PFSK-1 (cell line): ENCODE measurements around the gene FARP2.

ENCODE experiments used
- FOXP2 ChIP-seq: optimal IDR thresholded peaks from 2 replicates; pipeline ENCODE3; 2011; ENCODE audit warnings: borderline replicate concordance, control low read depth, inconsistent platforms; ENCODE audit not compliant: insufficient read depth; ENCODE audit errors: extremely low read length, extremely low read depth
- POLR2AphosphoS5 ChIP-seq: IDR thresholded peaks from 2 replicates; pipeline ENCODE4 v1.6.1; 2012; ENCODE audit warnings: low read depth, mild to moderate bottlenecking, control low read depth, low read length, moderate library complexity
- REST ChIP-seq, 2 experiments: IDR thresholded peaks; 2 replicates each; pipeline versions ENCODE4 v1.6.1 to v1.8.0; 2011 to 2012; ENCODE audit warnings: low read depth in 2 of 2, low read length in 2 of 2, control low read depth in 1 of 2, inconsistent platforms in 1 of 2, mild to moderate bottlenecking in 1 of 2, moderate library complexity in 1 of 2; ENCODE audit not compliant: insufficient read depth in 1 of 2
- SIN3A ChIP-seq: IDR thresholded peaks from 2 replicates; pipeline ENCODE4 v1.6.1; 2012; ENCODE audit warnings: mild to moderate bottlenecking, low read length, moderate library complexity, borderline replicate concordance; ENCODE audit not compliant: insufficient read depth
- TAF1 ChIP-seq: IDR thresholded peaks from 2 replicates; pipeline ENCODE4 v1.6.1; 2012; ENCODE audit warnings: low read length, control low read depth, borderline replicate concordance; ENCODE audit not compliant: insufficient read depth

The FARP2 gene

GRCh38 chr2:241451840-241452506 lies 95.9 kb downstream of the FARP2 start:
- TF ChIP-seq SIN3A (no peak), FOXP2 (no peak), TAF1 (no peak), REST (IDR thresholded peaks at IDR 0.05; ENCODE audit: insufficient read depth in 1 of 2, low read depth in 2 of 2, low read length in 2 of 2) (no peak), POLR2AphosphoS5 (no peak)

GRCh38 chr2:241454837-241455485 lies 98.9 kb downstream of the FARP2 start:
- TF ChIP-seq SIN3A (no peak), FOXP2 (no peak), POLR2AphosphoS5 (no peak), REST (IDR thresholded peaks at IDR 0.05; ENCODE audit: insufficient read depth in 1 of 2, low read depth in 2 of 2, low read length in 2 of 2) (no peak), TAF1 (no peak)

GRCh38 chr2:241456546-241456945 lies 100.5 kb downstream of the FARP2 start:
- TF ChIP-seq TAF1 (no peak), REST (IDR thresholded peaks at IDR 0.05; ENCODE audit: insufficient read depth in 1 of 2, low read depth in 2 of 2, low read length in 2 of 2) (no peak), POLR2AphosphoS5 (no peak), FOXP2 (no peak), SIN3A (no peak)

GRCh38 chr2:241458687-241459086 lies 102.6 kb downstream of the FARP2 start:
- TF ChIP-seq FOXP2 (no peak), SIN3A (no peak), POLR2AphosphoS5 (no peak), TAF1 (no peak), REST (IDR thresholded peaks at IDR 0.05; ENCODE audit: insufficient read depth in 1 of 2, low read depth in 2 of 2, low read length in 2 of 2) (no peak)

GRCh38 chr2:241459520-241459919 lies 103.4 kb downstream of the FARP2 start:
- TF ChIP-seq TAF1 = no peak
- no peak for TF ChIP-seq SIN3A
- TF ChIP-seq REST (IDR thresholded peaks at IDR 0.05; ENCODE audit: insufficient read depth in 1 of 2, low read depth in 2 of 2, low read length in 2 of 2) = no peak
- TF ChIP-seq POLR2AphosphoS5 = no peak
- TF ChIP-seq FOXP2 = no peak
